Glomerular visceral epithelial cell (primary cell): Measurements from ENCODE around the gene CPLX3.
"Not testable (repeated sequence)": the region's sequence is repeated elsewhere in the genome, so short reads cannot be mapped to it uniquely, and the experiment has no call there.

ENCODE experiments used
- DNase-seq: peaks from one replicate; pipeline ENCODE4 v3.0.0-alpha.2; 2016; ENCODE audit errors: extremely low spot score

The CPLX3 gene

GRCh38 chr15:74826364-74826819, at the start of gene CPLX3:
Gene CPLX3 (plus strand): TSS chr15:74826627. CDS start chr15:74826704, 77 bp downstream.
- DNase-seq: peak; percentile 21

- DNase-seq: no peak
Observed at GRCh38 chr15:74776821-74777768, 49.3 kb upstream of the CPLX3 start.

- no peak for DNase-seq
Observed at GRCh38 chr15:74777769-74778598, 48.4 kb upstream of the CPLX3 start.

GRCh38 chr15:74778599-74778970, 47.8 kb upstream of the CPLX3 start:
- DNase-seq: no peak

DNA sequence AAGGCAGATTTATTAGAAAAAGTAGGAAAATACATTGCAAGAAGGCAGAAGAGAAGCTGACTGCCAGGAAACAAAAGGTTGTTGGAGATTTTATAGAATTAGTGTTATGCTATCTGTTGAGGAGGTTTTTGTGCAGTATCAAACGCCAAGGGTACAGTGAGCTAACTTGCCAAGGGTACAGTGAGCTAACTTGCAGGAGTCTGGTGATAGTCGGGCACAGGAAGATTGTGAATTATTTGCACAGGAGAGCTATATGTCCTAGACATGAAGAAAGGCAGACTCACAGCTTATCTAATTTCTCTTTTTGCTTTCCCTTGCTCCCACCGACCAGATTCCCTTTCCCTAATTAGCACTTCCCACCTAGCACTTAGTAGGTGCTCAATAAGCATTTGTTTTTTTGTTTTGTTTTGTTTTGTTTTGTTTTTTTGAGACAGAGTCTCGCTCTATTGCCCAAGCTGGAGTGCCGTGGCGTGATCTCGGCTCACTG, 47.2 kb upstream of the CPLX3 start:
- no peak for DNase-seq

DNA sequence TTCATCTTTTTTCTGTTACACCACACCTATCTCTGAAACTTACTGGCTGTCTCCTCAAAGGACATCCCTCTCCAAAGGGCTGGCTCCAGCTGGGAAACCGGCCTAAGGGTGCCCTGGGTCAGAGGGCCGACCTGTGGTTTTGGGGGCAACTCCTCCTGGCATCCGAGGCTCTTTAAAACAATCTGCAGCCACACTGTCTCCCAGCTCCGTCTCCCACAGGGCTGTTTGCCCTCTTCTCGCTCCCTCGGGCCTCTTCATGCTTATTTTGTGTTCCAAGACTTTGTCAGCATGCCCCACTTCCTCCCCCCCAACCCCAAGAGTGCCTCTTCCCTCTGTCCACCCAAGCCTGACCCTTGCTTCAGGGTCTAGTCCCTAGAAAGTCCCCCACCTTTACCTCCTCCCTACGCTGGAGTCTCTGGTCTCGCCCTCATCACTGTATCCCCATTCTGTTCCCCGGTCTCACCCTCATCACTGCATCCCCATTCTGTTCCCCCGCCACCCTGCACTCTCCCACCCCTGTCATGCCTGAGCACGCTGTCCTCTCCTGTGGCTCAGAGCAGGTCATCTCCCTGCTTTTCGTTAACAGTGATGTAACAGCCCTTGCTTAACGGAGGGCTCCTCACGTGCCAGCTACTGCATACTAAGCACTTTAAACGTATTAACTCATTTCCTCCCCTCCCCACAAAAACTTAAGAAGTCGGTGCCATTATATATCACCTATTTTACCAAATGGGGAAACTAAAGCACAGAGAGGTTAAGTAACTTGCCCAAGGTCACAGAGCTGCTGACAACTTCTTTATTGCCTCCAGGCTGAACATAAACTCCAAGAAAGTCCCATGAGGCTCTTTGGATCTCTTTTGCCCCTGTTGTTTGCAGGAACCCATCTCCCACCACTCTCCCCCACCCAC, 45.6 kb upstream of the CPLX3 start:
- no peak for DNase-seq

DNA sequence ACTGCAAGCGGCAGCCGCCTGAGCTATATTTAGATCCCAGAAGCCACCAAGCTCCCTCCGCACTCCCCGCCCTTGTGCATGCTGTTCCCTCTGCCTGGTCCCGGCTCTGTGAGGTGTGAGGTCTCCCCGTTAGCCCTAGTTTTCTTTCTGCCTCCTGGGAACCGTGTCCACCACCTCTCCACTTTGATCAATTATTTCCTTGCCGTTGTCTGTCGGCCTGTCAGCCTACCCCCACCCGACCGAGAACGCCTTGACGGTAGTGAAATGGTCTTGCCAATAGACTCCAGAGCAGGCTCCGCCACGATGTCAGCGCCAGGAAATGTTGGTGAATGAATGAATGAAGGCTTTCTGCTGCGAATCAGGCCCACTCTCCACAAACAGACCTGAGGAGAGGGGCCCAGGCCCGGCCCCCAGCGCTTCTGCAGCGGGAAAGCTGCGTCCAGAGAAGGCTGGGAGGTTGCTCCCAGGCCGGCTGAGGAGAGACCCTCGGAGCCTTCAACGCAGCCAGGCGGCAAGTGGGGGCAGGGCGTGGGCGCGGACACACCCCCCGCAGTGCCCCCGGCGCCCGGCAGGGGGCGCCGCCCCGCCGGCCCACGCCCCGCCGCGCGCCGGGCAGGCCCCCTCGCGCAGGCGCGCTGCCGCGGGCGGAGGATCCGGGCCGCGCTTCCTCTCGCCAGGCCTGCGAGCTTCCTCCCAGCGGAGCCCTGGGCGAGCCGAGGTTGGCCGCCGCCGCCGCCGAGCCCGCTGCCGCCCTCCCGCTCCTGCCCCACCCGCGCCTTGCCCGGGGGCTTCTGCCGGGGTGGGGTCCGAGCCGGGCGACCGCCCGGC, 44.8 kb upstream of the CPLX3 start, which contains the start of gene CSK:
TSS of gene CSK (plus strand) at position 650 of the 828 bp plus-strand sequence. CDS start 16,218 bp downstream, outside the sequence.
- DNase-seq: peak; percentile 79

DNA sequence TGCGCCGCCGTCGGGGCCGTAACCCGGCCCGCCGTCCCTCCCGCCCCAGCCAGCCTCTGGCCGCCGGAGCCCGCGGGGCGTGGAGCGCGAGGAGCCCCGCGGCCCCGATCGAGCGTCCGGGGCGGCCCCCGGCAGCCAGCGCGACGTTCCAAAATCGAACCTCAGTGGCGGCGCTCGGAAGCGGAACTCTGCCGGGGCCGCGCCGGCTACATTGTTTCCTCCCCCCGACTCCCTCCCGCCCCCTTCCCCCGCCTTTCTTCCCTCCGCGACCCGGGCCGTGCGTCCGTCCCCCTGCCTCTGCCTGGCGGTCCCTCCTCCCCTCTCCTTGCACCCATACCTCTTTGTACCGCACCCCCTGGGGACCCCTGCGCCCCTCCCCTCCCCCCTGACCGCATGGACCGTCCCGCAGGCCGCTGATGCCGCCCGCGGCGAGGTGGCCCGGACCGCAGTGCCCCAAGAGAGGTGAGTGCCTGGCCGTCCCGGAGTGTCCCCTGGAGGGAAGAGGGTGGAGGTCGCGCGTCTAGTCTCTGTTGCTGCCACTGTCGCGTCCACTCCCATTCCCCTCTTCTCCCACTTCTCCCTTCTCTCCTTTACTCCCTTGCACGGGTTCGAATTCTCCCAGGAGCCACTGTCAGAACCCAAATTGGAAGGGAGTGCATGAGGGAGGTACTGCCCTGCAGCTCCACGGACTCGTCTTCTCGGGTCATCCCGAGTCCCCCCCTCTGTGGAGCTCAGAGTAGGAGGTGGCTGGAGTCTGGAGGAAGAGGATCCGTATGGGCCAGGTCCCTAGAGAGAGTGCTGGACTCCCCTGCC, 44.0 kb upstream of the CPLX3 start:
- peak; percentile 27 for DNase-seq

DNA sequence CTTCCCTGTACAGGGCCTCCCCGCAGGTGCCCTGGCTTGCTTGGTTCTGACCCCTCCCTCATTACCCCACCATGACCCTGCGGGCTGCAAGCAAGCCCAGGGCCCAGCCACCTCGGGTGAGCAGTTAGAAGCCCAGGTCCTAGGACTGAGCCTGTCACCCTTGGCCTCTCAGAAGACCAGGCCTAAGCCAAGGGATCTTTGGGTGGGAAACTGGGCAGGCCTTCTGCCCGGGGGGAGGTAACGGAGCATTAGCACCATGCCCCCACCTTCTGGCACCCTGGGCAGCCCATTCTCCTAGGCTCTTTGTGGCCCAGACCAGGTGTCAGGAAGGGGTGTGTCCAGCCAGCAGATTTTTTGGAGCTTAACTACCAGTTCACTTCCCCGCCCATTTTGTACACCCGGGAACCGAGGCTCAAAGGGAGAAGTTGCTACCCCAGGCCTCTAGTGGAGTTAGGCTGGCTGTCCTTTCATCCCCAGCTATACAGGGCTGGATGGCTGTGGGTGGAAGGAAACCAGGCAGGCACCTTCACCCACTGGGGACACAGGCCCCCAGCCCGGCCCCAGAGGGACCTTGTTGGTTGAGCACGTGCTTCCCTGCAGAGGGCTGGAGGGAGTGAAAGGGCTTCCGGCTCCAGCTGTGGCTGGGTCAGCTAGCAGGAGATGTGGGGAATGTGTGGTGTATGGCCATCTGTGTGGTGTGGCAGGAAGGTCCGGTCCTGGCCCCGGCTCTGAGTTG, 43.2 kb upstream of the CPLX3 start:
- DNase-seq: peak; percentile 53

DNA sequence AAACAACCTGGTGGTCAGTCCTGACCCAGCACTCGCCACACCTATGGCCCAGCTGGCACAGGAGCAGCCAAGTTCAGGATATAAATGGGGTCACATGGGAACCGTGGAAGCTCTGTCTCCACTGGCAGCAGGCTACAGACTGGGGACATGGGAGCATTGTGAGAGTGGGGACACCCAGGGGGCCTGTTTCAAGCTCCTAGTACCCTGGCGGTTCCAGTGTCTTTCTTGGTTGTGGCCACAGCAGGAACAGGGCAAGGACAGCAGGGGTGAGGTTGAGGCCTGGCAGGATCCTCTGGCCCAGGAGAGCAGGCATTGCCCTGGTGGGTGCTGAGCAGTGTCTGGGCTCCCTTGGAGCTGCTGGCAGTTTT, 42.6 kb upstream of the CPLX3 start:
- no peak for DNase-seq

- no peak for DNase-seq
Observed at GRCh38 chr15:74784426-74785193, 41.8 kb upstream of the CPLX3 start.

- DNase-seq: no peak
Observed at GRCh38 chr15:74785194-74786032, 41.0 kb upstream of the CPLX3 start.

GRCh38 chr15:74786081-74786480, 40.3 kb upstream of the CPLX3 start:
- DNase-seq: not testable (repeated sequence)

DNA sequence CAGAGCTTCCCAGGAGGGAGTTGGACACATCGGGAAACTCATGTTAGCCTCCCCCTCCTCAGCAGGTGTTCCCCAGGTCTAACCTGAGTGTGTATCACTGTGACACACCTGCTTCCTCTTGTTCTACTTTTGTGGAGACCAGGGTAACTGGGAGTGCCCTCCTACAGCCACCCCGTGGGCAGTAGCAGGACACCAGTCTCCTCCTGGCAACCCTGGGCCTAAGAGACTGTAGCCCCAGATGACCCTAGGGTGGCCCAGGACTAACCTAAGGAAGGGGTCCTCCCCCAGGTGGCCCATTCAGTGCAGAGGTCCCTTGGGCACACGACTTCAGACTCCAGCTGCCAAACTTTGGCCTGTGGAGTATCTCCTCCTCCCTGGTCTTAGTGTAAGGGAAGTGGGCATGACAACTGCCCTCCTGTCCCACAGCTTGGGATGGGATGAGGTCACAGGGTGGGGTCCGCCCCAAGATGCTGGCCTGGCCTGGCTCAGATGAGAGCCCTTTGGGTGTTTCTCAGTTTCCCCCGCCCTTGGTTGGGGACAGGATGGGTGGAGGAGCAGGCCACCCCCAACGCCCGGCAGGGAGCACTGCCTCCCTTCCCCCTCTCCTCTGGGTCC, 39.8 kb upstream of the CPLX3 start:
- DNase-seq: no peak

GRCh38 chr15:74787251-74788041, 39.0 kb upstream of the CPLX3 start:
- DNase-seq: peak; percentile 80
